DMS53 treated with DMSO at 0.1 percent for 48 hours (cell line): ENCODE data around the gene ADNP2.

Experiments
- DNase-seq: peaks from one replicate; lab custom pipeline; 2025; ENCODE audit not compliant: unreplicated experiment; lab: John Stamatoyannopoulos, UW

Gene ADNP2

DNA sequence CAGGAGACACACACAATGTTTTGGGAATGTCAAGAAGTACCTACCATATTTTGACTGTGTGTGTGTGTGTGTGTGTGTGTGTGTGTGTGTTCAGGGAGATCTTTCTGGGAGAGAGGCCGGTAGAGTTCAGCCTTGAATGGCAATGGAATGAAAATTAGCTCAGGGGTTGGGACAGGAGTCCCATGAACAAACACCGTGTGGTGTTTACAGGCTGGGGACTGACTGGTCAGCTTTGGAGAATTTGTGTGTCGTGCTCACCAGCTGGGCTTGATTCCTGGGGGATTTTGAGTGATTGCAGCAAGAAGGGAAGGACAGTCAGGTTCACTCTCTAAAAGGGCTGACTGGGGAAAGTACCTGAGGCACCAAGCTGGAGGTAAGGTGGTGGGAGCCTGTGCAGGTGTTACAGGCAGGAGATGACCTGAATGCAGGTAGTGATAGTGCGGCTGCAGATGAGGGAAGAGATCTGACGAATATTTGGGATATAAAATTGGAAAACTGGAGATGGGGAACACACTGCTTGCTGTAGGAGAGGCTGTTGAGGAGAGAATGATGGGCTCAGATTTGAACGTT, 2.5 kb upstream of the ADNP2 start:
- no peak for DNase-seq

DNA sequence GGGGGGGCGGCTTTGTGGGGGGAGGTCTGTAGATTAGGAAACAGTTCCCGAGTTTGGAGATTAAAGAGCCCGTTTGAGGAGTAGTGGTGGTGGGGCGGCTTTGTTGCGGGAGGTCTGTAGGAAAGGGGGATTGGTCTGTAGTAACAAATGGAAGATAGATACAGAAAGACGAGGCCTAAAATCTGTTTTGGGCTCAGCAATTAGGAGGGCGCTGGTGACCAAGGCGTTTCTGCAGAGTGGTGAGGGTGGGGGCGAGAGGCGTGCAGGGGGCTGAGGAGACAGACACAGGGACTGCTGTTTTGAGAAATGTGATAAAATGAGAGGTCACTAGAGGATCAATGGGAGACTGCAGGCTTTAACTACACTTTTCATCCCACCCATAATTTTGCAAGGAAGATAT, 1.6 kb upstream of the ADNP2 start:
- no peak for DNase-seq

DNA sequence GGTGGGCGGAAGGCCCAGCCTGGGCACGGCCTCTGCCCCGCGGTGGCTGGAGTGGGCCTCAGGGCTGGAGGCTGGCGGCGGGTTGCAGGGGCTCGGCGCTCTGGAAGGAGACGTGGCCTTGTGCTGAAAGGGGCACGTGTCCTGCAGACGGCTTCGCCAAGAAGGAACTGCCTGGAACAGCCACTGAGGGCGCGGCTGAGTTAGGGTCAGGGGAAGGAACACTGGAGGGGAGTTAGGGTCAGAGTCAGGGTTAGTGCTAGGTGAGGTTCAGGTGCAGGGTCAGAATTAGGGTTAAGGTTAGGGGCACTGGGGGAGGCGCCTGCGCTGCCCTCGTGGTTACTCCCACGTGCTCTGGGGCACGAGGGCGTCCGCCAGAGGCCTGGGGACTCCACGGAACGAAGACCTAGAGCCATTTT, 933 bp upstream of the ADNP2 start:
- no peak for DNase-seq

GRCh38 chr18:80109676-80110078, 615 bp downstream of the ADNP2 start:
- DNase-seq: peak; percentile 20

GRCh38 chr18:80112624-80113248, 3.7 kb downstream of the ADNP2 start:
- DNase-seq: no peak

DNA sequence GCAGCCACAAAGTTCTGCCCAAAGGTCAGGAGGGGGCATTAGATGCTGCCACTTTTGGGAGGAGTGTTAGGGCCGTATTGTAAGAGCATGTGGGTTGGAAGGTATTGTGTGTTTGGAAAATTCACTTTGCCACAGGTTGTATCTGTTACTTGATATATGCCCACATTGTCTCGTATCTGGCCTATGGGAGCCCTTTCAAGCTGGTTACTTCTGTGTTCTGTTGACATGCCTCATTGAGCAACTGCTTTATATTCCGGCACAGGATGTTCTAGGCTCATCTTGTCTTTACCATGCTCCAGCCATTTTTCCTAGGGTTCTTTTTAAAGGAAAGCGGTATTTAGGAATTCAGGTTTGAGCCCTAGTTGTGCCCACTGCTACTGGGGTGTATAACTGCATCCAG, 6.0 kb downstream of the ADNP2 start:
- no peak for DNase-seq

DNA sequence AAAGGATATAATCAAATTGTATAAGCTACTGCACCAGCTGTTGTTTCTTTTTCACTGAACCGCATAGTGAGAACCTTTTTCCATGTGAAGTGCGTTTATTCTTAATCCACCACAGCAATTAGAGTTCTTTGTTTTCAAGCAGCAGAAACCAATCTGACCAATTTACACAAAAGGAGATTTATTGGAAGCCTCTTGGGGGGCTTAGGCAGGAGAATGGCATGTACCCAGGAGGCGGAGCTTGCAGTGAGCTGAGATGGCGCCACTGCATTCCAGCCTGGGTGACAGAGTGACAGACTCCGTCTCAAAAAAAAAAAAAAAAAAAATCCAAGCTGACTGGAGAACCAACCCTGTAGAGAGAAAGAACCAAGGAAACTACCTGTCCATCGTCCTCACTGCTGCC, 10.0 kb downstream of the ADNP2 start:
- no peak for DNase-seq

GRCh38 chr18:80120932-80121331, 11.9 kb downstream of the ADNP2 start:
- DNase-seq: no peak

- no peak for DNase-seq
Observed at GRCh38 chr18:80124131-80124530, 15.1 kb downstream of the ADNP2 start.

- no peak for DNase-seq
Observed at GRCh38 chr18:80126797-80127196, 17.7 kb downstream of the ADNP2 start.

- no peak for DNase-seq
Observed at GRCh38 chr18:80127635-80128034, 18.6 kb downstream of the ADNP2 start.

GRCh38 chr18:80129672-80130367, 20.8 kb downstream of the ADNP2 start:
- DNase-seq: no peak

DNA sequence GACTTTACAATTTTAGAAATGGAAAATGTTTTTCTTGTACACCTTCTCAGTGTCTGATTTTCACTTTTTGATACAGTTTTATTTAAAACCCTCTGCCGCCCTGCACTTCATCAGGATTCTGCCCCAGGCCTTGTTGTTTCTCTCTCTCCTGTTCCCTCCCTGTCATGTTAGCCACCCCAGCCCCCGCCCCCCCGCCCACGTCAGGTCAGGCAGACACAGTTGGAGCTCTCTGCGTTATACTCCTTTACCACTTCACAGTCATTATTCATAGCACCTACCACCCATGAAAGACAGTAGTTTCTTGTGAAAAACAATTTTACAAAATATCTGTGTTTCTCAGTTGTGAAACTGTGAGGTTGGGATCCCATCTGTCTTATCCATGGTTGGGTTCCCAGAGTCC, 21.5 kb downstream of the ADNP2 start:
- DNase-seq: no peak

DNA sequence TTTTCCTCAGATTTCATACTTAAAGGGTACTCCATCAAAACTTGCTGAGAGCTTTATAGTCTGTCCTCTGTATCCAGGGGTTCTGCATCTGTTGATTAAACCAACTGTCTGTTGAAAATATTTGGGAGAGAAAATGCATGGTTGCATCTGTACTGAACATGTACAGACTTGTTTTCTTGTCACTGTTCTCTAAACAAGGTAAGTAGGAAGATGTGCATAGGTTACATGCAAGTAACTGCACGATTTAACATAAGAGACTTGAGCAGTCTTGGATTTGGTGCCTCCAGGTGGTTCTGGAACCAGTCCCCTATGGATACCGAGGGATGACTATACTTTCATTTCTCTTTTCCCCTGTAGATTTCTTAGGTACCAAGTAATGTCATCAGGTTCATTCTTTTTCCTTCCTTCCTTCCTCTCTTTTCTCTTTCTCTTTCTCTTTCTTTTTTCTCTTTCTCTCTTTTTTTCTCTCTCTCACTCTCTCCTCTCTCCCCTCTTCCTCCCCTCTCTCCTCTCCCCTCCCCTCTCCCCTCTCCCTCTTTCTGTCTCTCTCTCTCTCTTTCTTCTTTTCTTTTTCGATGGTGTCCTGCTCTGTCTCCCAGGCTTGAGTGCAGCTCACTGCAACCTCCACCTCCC, 23.2 kb downstream of the ADNP2 start:
- DNase-seq: no peak

- no peak for DNase-seq
Observed at GRCh38 chr18:80133124-80133523, 24.1 kb downstream of the ADNP2 start.

DNA sequence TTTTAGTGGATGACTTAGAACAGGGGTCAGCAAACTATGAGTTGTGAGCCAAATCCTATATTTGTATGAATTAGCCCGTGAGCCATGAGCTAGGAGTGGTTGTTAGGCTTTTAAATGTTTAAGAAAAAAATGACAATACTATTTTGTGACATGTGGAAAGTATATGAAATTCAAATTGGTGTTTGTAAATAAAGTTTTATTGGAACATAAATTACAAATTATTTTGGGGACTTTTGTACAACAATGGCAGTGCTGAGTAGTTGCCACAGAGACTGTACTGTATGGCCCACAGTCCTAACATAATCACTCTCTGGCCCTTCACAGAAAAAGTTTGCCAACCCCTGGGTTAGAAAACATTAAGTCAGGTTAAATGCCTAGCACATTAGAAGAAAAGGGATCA, 26.1 kb downstream of the ADNP2 start:
- no peak for DNase-seq

DNA sequence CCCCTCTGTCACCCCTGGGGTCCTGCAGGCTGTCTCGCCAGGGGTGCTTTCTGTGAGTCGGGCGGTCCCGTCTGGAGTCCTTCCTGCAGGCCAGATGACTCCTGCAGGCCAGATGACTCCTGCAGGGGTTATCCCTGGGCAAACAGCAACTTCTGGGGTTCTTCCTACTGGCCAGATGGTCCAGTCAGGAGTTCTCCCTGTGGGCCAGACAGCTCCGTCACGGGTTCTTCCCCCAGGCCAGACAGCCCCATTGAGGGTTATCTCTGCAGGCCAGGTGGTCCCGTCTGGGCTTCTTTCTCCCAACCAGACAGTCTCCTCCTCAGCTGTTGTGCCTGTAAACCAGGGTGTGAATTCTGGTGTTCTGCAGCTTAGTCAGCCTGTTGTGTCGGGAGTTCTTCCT, 27.6 kb downstream of the ADNP2 start:
- DNase-seq: no peak

DNA sequence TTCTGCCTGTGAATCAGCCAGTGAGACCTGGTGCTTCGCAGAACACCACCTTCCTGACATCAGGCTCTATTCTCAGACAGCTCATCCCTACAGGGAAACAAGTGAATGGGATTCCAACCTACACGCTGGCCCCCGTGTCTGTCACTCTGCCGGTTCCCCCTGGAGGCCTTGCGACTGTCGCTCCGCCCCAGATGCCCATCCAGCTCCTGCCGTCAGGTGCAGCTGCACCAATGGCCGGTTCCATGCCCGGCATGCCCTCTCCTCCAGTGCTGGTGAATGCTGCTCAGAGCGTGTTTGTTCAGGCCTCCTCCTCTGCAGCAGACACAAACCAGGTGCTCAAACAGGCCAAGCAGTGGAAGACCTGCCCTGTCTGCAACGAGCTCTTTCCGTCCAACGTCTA, 28.1 kb downstream of the ADNP2 start:
- DNase-seq: no peak

DNA sequence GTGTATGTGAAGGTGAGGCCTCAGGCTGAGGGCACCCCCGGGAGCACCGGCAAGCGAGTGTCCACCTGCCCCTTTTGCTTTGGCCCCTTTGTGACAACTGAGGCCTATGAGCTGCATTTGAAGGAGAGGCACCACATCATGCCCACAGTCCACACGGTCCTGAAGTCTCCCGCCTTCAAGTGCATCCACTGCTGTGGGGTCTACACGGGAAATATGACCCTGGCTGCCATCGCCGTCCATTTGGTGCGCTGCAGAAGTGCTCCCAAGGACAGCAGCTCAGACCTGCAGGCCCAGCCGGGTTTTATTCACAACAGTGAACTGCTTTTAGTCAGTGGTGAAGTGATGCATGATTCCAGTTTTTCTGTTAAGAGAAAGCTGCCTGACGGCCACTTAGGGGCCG, 28.9 kb downstream of the ADNP2 start:
- DNase-seq: no peak

DNA sequence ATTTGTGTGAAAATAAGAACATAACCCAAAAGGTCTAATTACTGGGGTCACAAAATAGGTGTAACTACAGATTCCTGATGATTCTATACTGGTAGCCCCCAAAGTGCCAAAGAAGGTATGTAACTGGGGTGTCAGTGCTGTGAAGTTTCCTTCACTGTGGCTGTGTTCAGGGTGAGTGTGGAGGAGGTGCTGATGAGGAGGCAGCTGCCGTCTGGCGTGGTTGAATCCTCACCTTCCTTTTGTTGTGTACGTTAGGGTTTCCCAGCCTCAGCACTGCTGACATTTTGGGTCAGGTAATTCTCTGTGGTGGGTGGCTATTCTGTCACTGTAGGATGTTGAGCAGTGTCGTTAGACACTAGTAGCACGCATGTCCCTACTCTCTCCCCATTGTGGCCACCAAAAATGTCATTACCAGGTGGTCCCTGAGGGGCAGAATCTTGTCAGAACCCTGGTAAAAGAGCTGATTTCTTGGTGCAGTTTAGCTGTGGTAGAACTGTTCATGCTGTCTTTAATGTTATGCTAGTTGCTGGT, 31.5 kb downstream of the ADNP2 start:
- DNase-seq: no peak

DNA sequence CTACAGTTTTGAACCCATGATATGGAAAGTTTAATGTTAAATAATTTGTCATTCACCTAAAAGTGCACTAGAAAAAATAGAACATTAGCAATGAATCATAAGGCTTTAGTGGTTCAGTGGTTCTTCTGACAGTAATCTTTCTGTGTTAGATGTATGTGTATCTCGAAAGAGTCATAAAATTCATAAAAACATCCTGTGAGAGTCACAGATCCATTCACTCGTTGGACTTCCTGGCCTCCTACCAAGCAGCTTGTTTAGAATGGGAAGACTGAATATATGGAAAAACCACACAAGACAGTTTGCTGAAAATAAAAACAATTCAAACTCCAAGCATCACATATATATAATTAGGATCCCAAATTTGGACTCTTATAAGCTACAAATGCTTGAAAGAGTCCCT, 34.8 kb downstream of the ADNP2 start:
- DNase-seq: no peak

DNA sequence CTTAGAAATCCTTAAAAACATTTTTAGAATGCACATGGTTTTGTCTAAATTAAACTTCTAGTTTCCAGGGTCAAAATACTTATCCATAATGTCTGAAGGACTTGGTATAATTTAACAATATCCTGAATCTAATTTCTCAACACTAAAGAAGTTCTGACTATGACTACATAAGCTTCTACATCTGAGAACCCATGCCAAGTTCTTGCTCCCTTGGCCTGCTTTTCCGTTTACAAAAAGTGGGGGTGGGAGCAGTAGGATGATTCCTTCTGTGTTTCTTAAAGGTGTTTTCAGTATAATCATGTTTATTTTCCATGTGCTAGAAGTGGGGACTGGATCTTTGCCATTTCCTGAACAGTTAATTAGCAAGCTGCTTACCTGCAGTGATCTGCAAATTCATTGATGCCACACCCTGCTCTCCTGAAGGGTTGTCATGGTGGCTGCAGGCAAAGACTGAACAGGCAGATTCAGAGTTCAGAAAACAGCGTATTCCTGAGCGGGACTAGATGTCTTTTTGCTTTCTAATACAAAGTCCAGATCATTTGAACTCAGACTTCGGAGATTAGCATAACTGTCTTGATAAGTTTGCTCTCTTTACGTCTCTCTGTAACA, 36.2 kb downstream of the ADNP2 start:
- DNase-seq: no peak
